Fibroblast of lung (primary cell): ENCODE data around the gene RNF31. TPM values are rescaled to one million over a fixed set of nuclear protein-coding genes. Genes with fewer than 3 reads are reported as not detected.

Experiments used
- DNase-seq, 2 donors: peaks; one replicate each; pipeline versions ENCODE4 v3.0.0 to v3.0.0-alpha.2; 2010; ENCODE audit warnings: low read depth in 2 of 2
- H2AFZ ChIP-seq: 2 replicates; pipeline ENCODE4 v1.5.1; 2012; ENCODE audit warnings: low read length, control low read depth, inconsistent platforms
- H3K27ac ChIP-seq: 2 replicates; pipeline ENCODE4 v1.5.1; 2011; ENCODE audit warnings: low read length, control low read depth; ENCODE audit not compliant: insufficient read depth
- H3K27me3 ChIP-seq: 2 replicates; pipeline ENCODE4 v1.5.1; 2011; ENCODE audit warnings: mild to moderate bottlenecking, low read length; ENCODE audit not compliant: control insufficient read depth, insufficient read depth
- H3K36me3 ChIP-seq: 2 replicates; pipeline ENCODE4 v1.5.1; 2011; ENCODE audit warnings: low read length; ENCODE audit not compliant: control insufficient read depth, insufficient read depth
- H3K4me1 ChIP-seq: 2 replicates; pipeline ENCODE4 v1.5.1; 2011; ENCODE audit warnings: low read length; ENCODE audit not compliant: control insufficient read depth, insufficient read depth; ENCODE audit errors: extremely low read depth
- H3K4me2 ChIP-seq: 2 replicates; pipeline ENCODE4 v1.5.1; 2011; ENCODE audit warnings: low read length, control low read depth; ENCODE audit not compliant: insufficient read depth; ENCODE audit errors: extremely low read depth
- H3K4me3 ChIP-seq, 4 experiments: fragments of 200-600 bp in 1 of 4; sonication (generic) in 1 of 4; replicated peaks in 1 of 4; 2 replicates each; pipeline ENCODE4 v1.5.1; 2011 to 2016; ENCODE audit warnings: low read length in 4 of 4, low read depth in 3 of 4, mild to moderate bottlenecking in 3 of 4, control low read depth in 2 of 4, inconsistent platforms in 1 of 4, mixed read lengths in 1 of 4; ENCODE audit not compliant: insufficient read depth in 1 of 4; ENCODE audit errors: control extremely low read depth in 1 of 4
- H3K79me2 ChIP-seq: 2 replicates; pipeline ENCODE4 v1.5.1; 2012; ENCODE audit warnings: mild to moderate bottlenecking, low read length, inconsistent platforms; ENCODE audit not compliant: control insufficient read depth, insufficient read depth
- H3K9ac ChIP-seq: 2 replicates; pipeline ENCODE4 v1.5.1; 2011; ENCODE audit warnings: mild to moderate bottlenecking, low read length, control low read depth; ENCODE audit not compliant: insufficient read depth
- H3K9me3 ChIP-seq: 2 replicates; pipeline ENCODE4 v1.5.1; 2012; ENCODE audit warnings: low read depth, low read length; ENCODE audit not compliant: control insufficient read depth, insufficient read depth
- H4K20me1 ChIP-seq: 2 replicates; pipeline ENCODE4 v1.5.1; 2011; ENCODE audit warnings: low read length; ENCODE audit not compliant: control insufficient read depth, insufficient read depth; ENCODE audit errors: extremely low read depth
- CTCF ChIP-seq, 2 donors: IDR thresholded peaks in 1 of 2; conservative IDR thresholded peaks in 1 of 2; 1 replicate in 1 of 2; 2 replicates in 1 of 2; pipeline ENCODE4 v1.5.1; 2011 to 2012; ENCODE audit warnings: low read length in 2 of 2, control low read depth in 1 of 2, inconsistent platforms in 1 of 2, low read depth in 1 of 2, mild to moderate bottlenecking in 1 of 2
- EZH2 ChIP-seq: IDR thresholded peaks from 2 replicates; pipeline ENCODE4 v1.5.1; 2012; ENCODE audit warnings: low read length, control low read depth, mild to moderate bottlenecking; ENCODE audit errors: missing control alignments
- polyA minus RNA-seq: library from RNA; depleted of rRNA, polyadenylated mRNA; stranded (reverse); fragments of >200 nt; gene quantifications from 2 replicates; pipeline ENCODE4 v1.2.3, GENCODE V29; 2011; ENCODE audit warnings: low replicate concordance
- polyA plus RNA-seq, 2 donors: library from polyadenylated mRNA; depleted of rRNA in 1 of 2; stranded (reverse) in 1 of 2; unstranded in 1 of 2; fragments of >200 nt; gene quantifications; 2 replicates each; pipeline ENCODE4 v1.2.1, GENCODE V29; 2011 to 2012; ENCODE audit warnings: missing spikeins in 1 of 2
- total RNA-seq: library from RNA; depleted of rRNA; stranded (reverse); fragments of >200 nt; gene quantifications from 2 replicates; pipeline ENCODE4 v1.2.1, GENCODE V29; 2014

The RNF31 gene
- total RNA-seq (25.4 and 30.3 TPM in 2 replicates), polyA plus RNA-seq (9.2 and 14.8 TPM in 2 replicates), polyA minus RNA-seq (100 and 211 TPM in 2 replicates)
- 27.1 and 38.2 TPM in 2 replicates for polyA plus RNA-seq (2012)

GRCh38 chr14:24146978-24147760, at the start of gene RNF31:
RNF31 (plus strand) TSS chr14:24147498; CDS start chr14:24147699, 201 bp downstream.
- Histone ChIP-seq H4K20me1 (no peaks in the 10 kb centered on the region), H3K36me3 (peaks cover 23% of the 10 kb centered on the region), H3K9ac (peak within 1 kb of the TSS; percentile 76), H3K4me2 (peak within 1 kb of the TSS; percentile 87), H3K27ac (peak within 1 kb of the TSS; percentile 79), H3K79me2 (peaks cover 32% of the 10 kb centered on the region), H3K4me1 (peaks cover 8% of the 10 kb centered on the region), H3K9me3 (no peaks in the 10 kb centered on the region), H3K4me3 (peak within 1 kb of the TSS; percentile 87 to 98 (median 94)), H3K27me3 (no peaks in the 10 kb centered on the region), H2AFZ (peak within 1 kb of the TSS; percentile 76)
- TF ChIP-seq EZH2 (no peak), CTCF (conservative IDR thresholded peaks at IDR 0.05 in 1 of 2, IDR thresholded peaks at IDR 0.05 in 1 of 2; ENCODE audit: low read depth in 1 of 2, low read length in 2 of 2) (no peak)
- DNase-seq: peak; percentile 98 to 99

- H3K9me3 ChIP-seq: no peaks in the 10 kb centered on the region
- no peak for TF ChIP-seq CTCF (conservative IDR thresholded peaks at IDR 0.05 in 1 of 2, IDR thresholded peaks at IDR 0.05 in 1 of 2; ENCODE audit: low read depth in 1 of 2, low read length in 2 of 2)
- no peaks in the 10 kb centered on the region for H4K20me1 ChIP-seq
- H3K36me3 ChIP-seq: peaks cover 2% of the 10 kb centered on the region
- H3K4me3 ChIP-seq: no peak overlapping the region
- no peak overlapping the region for H2AFZ ChIP-seq
- H3K9ac ChIP-seq: no peak overlapping the region
- no peaks in the 10 kb centered on the region for H3K27me3 ChIP-seq
- DNase-seq: no peak
- no peak overlapping the region for H3K27ac ChIP-seq
- H3K4me1 ChIP-seq: peaks cover 2% of the 10 kb centered on the region
- no peak overlapping the region for H3K4me2 ChIP-seq
- H3K79me2 ChIP-seq: no peaks in the 10 kb centered on the region
Measured at GRCh38 chr14:24098229-24098926, 48.9 kb upstream of the RNF31 start.
